22Rv1 (cell line): ENCODE results near the gene PRKAG3.

Source experiments
- ZFX ChIP-seq: fragments of 450-650 bp; IDR thresholded peaks from 2 replicates; pipeline ENCODE4 v1.6.1; 2017; ENCODE audit warnings: antibody characterized with exemption, borderline replicate concordance
- TF ChIP-seq, protein P1 (sequence below): fragments of 450-650 bp; IDR thresholded peaks from 2 replicates; pipeline ENCODE4 v1.5.1; 2017; ENCODE audit warnings: mild to moderate bottlenecking

DNA sequence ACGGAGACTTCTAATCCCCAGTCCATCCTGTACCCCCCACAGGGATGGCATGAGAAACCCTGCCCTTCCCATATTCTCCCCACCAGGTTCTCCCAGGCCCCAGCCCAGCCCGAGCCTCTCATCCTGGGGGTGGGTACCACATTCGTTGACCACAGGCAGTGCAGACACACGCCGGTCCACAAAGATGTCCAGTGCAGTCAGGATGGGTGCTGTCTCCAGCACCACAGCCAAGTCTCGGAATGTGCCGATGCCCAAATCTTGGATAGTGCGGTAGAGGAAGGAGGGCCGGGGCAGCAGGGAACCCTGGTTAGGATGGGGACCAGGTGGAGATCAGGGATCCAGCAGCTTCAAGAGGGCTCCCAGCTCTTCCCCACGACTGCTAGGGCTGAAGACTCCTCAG lies 4.8 kb downstream of the PRKAG3 start:
- TF ChIP-seq, protein P1, sequence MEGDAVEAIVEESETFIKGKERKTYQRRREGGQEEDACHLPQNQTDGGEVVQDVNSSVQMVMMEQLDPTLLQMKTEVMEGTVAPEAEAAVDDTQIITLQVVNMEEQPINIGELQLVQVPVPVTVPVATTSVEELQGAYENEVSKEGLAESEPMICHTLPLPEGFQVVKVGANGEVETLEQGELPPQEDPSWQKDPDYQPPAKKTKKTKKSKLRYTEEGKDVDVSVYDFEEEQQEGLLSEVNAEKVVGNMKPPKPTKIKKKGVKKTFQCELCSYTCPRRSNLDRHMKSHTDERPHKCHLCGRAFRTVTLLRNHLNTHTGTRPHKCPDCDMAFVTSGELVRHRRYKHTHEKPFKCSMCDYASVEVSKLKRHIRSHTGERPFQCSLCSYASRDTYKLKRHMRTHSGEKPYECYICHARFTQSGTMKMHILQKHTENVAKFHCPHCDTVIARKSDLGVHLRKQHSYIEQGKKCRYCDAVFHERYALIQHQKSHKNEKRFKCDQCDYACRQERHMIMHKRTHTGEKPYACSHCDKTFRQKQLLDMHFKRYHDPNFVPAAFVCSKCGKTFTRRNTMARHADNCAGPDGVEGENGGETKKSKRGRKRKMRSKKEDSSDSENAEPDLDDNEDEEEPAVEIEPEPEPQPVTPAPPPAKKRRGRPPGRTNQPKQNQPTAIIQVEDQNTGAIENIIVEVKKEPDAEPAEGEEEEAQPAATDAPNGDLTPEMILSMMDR = no peak
- no peak for TF ChIP-seq ZFX
